Right lobe of liver (tissue), 4 donors: Measurements from ENCODE around the gene EIF1AX.

ENCODE experiments used
- CTCF ChIP-seq, 4 donors: fragments of 200-600 bp in 3 of 4; fragments of 450-650 bp in 1 of 4; IDR thresholded peaks; one replicate each; pipeline versions ENCODE4 v1.5.1 to v1.8.0; 2016 to 2022; ENCODE audit warnings: antibody characterized with exemption in 4 of 4, mild to moderate bottlenecking in 2 of 4
- POLR2A ChIP-seq: fragments of 450-650 bp; IDR thresholded peaks from one replicate; pipeline ENCODE4 v1.6.1; 2017; ENCODE audit warnings: antibody characterized with exemption, mild to moderate bottlenecking
- donor health status: DM: no; HTN: no; CAD: no.
- donor health status: DM: no; HTN: no; CAD: no.
- donor health status: DM: no; HTN: yes; CAD: no.

GRCh38 chrX:20080277-20080676 is 61.4 kb downstream of the EIF1AX start:
- TF ChIP-seq CTCF (IDR thresholded peaks at IDR 0.05) (no peak), POLR2A (no peak)
